ENCODE measurements around the gene SIGLEC6. TPM values are rescaled to one million over a fixed set of nuclear protein-coding genes. Genes with fewer than 3 reads are reported as not detected.
A peak's percentile ranks its signal among the peaks of the same experiment; 100 is the strongest.

The SIGLEC6 gene
- total RNA-seq, 1 experiment from 2014 or later, result not detected

- DNase-seq (ENCODE audit: low spot score), result no peak
These were observed 17.4 kb upstream of the SIGLEC6 start for GRCh38 chr19:51548891-51549305.

- no peak for DNase-seq (ENCODE audit: low spot score)
These were observed 16.8 kb upstream of the SIGLEC6 start for GRCh38 chr19:51548213-51548651.

GRCh38 chr19:51547397-51548212 is 16.1 kb upstream of the SIGLEC6 start:
- no peak for DNase-seq (ENCODE audit: low spot score)

- DNase-seq (ENCODE audit: low spot score), result peak; percentile 23
These were observed 15.4 kb upstream of the SIGLEC6 start for GRCh38 chr19:51546650-51547396.

- no peak for DNase-seq (ENCODE audit: low spot score)
These were observed 14.7 kb upstream of the SIGLEC6 start for GRCh38 chr19:51546107-51546649.

- DNase-seq (ENCODE audit: low spot score), result no peak
These were observed 12.6 kb upstream of the SIGLEC6 start for GRCh38 chr19:51544038-51544437.

GRCh38 chr19:51542699-51543098 is 11.2 kb upstream of the SIGLEC6 start:
- DNase-seq (ENCODE audit: low spot score), result no peak

GRCh38 chr19:51541458-51542357 is 10.2 kb upstream of the SIGLEC6 start:
- DNase-seq (ENCODE audit: low spot score), result no peak

- no peak for DNase-seq (ENCODE audit: low spot score)
These were observed 8.4 kb upstream of the SIGLEC6 start for GRCh38 chr19:51539821-51540366.

GRCh38 chr19:51535535-51535934 is 4.1 kb upstream of the SIGLEC6 start:
- DNase-seq (ENCODE audit: low spot score), result no peak

- no peak for DNase-seq (ENCODE audit: low spot score)
These were observed 854 bp downstream of the SIGLEC6 start for GRCh38 chr19:51530616-51531015.

- no peak for DNase-seq (ENCODE audit: low spot score)
These were observed 2.2 kb downstream of the SIGLEC6 start for GRCh38 chr19:51529301-51529700.

GRCh38 chr19:51525651-51526050 is 5.8 kb downstream of the SIGLEC6 start:
- DNase-seq (ENCODE audit: low spot score), result no peak

- DNase-seq (ENCODE audit: low spot score), result no peak
These were observed 6.7 kb downstream of the SIGLEC6 start for GRCh38 chr19:51524666-51525264.

GRCh38 chr19:51521781-51522180 is 9.7 kb downstream of the SIGLEC6 start:
- DNase-seq (ENCODE audit: low spot score), result no peak

GRCh38 chr19:51521357-51521756 is 10.1 kb downstream of the SIGLEC6 start:
- no peak for DNase-seq (ENCODE audit: low spot score)

- no peak for DNase-seq (ENCODE audit: low spot score)
These were observed 10.7 kb downstream of the SIGLEC6 start for GRCh38 chr19:51520728-51521127.

- DNase-seq (ENCODE audit: low spot score), result peak; percentile 31
These were observed 16.5 kb downstream of the SIGLEC6 start for GRCh38 chr19:51514866-51515481.

- no peak for DNase-seq (ENCODE audit: low spot score)
These were observed 17.5 kb downstream of the SIGLEC6 start for GRCh38 chr19:51513968-51514367.

- DNase-seq (ENCODE audit: low spot score), result no peak
These were observed 20.1 kb downstream of the SIGLEC6 start for GRCh38 chr19:51511353-51511752.
